Spinal cord (tissue), 10 donors: ENCODE measurements around the gene PPP1R9B. TPM values are rescaled to one million over a fixed set of nuclear protein-coding genes. Genes with fewer than 3 reads are reported as not detected.

ENCODE experiments used
- DNase-seq, 6 donors: peaks; one replicate each; pipeline versions ENCODE4 v3.0.0 to v3.0.0-alpha.2; 2013 to 2015; ENCODE audit warnings: low spot score in 6 of 6, low read depth in 4 of 6
- H3K27ac ChIP-seq: one replicate; pipeline ENCODE4 v1.5.1; 2013; ENCODE audit warnings: low read depth, low read length, control low read depth
- H3K27me3 ChIP-seq: one replicate; pipeline ENCODE4 v1.6.1; 2013; ENCODE audit warnings: low read length; ENCODE audit not compliant: control insufficient read depth, insufficient read depth
- H3K36me3 ChIP-seq: one replicate; pipeline ENCODE4 v1.6.1; 2013; ENCODE audit warnings: low read length; ENCODE audit not compliant: control insufficient read depth, insufficient read depth
- H3K4me1 ChIP-seq: one replicate; pipeline ENCODE4 v1.6.1; 2013; ENCODE audit warnings: low read length; ENCODE audit not compliant: control insufficient read depth, insufficient read depth
- H3K4me3 ChIP-seq: one replicate; pipeline ENCODE4 v1.5.1; 2013; ENCODE audit warnings: low read depth, low read length, control low read depth
- H3K9me3 ChIP-seq: one replicate; pipeline ENCODE4 v1.6.1; 2013; ENCODE audit warnings: low read length; ENCODE audit not compliant: control insufficient read depth, insufficient read depth
- WGBS: methylation state at CpG from one replicate; pipeline ENCODE4 v1.1.5; 2013; ENCODE audit warnings: missing lambda C conversion rate; ENCODE audit not compliant: insufficient coverage; 5-methylcytosine and 5-hydroxymethylcytosine counted together
- polyA plus RNA-seq, 2 donors: library from polyadenylated mRNA; unstranded; fragments of 120-200 nt; gene quantifications; one replicate each; pipeline ENCODE4 v1.2.1, GENCODE V29; 2013; ENCODE audit not compliant: insufficient read length in 2 of 2
- total RNA-seq, 2 donors: library from RNA; depleted of rRNA in 1 of 2; stranded (reverse); fragments of 120-200 nt in 1 of 2; fragments of >200 nt in 1 of 2; gene quantifications; one replicate each; pipeline versions ENCODE4 v1.2.3 to v1.2.4, GENCODE V29; 2013 to 2014
- donor health status: healthy.

Gene PPP1R9B
- total and polyA plus RNA-seq, 4 donors = 23.7 to 102 (median 71.2) TPM

DNA sequence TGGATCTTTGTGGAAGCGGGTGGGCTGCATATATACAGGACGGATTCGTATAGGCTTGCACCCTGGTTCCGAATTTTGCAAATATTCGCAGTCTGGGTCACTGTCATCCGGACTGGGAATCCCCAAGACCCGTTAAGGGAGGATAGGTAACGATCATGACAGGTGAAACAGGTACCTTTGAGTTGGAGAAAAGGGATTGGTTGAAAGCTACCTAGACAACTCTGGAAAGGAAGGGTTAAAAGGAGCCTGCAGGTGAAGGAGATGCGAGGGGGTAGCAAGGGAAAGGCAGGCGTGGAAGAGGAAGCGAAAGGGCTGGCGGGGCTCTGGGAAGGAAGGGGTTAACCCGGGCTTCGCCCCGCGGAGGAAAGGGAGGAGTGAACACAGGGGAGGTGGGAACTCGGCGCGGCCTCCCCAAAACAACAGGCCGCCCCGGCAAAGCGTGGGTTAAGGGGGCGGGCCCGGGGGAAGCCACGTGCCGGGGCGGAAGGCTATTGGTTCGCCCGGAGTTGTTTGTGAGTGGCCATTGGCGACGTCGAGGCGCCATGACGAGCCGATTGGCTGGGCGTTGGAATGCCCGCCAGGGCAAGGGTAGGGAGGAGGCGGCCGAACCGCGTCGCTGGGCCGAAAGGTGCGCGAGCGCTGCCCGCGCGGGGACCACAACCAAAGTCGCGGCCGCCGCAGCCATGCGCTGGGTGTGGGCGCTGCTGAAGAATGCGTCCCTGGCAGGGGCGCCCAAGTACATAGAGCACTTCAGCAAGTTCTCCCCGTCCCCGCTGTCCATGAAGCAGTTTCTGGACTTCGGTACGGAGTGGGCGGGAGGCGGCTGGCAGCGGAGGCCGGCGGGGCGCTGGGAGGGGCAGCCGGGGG, 55.5 kb downstream of the PPP1R9B start, which contains the start of gene PDK2:
Gene PDK2, plus strand, starts transcription at position 599 of the 867 bp plus-strand sequence. Its CDS starts 85 bp downstream, at position 684.
- H3K27ac ChIP-seq = peak within 1 kb of the TSS; percentile 91
- H3K36me3 ChIP-seq = peaks cover 37% of the 10 kb centered on the region
- under 1% methylated on average over 68 of the region's 68 CpGs for whole genome bisulfite sequencing
- peaks cover 26% of the 10 kb centered on the region for H3K4me1 ChIP-seq
- H3K27me3 ChIP-seq = no peaks in the 10 kb centered on the region
- DNase-seq = peak; percentile 90 to 99 (median 95)
- H3K4me3 ChIP-seq = peak within 1 kb of the TSS; percentile 89
- H3K9me3 ChIP-seq = no peaks in the 10 kb centered on the region

DNA sequence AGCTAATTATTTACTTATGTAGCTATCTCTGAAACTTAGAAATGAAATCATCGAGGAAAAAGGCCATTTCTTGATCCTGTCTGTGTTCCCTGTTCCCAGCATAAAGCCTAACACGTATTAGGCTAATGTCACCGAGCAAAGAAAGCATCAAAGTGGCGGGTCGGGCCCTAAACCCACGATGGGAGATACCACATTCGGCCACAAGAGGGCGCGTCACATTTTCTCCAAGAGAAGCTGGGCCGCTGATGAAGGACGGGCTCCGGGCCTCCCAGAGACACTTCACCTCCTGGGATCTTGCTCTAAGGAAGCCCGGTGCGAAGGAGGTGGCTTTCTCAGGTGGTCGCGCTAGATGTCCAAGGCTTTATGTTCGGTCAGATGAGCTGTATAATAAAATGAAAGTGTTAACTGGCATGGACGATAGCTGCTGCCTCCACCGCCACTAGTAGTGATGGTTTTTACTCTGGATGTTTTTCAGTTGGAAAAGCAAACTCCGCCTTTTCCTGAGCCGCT, 56.2 kb downstream of the PPP1R9B start:
- WGBS = 0% methylated on average over 21 of the region's 21 CpGs
- H3K36me3 ChIP-seq = peaks cover 38% of the 10 kb centered on the region

DNA sequence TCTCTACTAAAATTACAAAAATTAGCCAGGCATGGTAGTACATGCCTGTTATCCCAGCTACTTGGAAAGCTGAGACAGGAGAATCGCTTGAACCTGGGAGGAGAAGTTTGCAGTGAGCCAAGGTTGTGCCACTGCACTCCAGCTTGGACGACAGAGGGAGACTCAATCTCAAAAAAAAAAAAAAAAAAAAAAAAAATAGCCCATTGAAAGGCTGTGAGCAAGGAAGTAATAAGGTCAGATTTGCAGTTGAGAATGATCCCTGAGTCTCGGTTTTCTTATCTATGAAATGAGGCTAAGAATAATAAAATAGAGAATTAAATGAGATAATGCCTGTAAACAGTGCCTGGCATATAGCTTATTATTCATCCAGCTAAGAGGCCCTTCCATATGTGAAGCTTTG, 56.7 kb downstream of the PPP1R9B start:
- no peaks in the 10 kb centered on the region for H3K27me3 ChIP-seq
- H3K4me3 ChIP-seq = no peak overlapping the region
- 50% methylated on average over 1 of the region's 3 CpGs for WGBS

More for the DNA sequence above, 56.2 kb downstream of the PPP1R9B start:
- H3K4me3 ChIP-seq = peak overlapping the region; percentile 89
- H3K27me3 ChIP-seq = no peaks in the 10 kb centered on the region
- H3K4me1 ChIP-seq = peaks cover 26% of the 10 kb centered on the region
- H3K27ac ChIP-seq = peak overlapping the region; percentile 91
- DNase-seq = peak; percentile 89 to 98 (median 92)
- H3K9me3 ChIP-seq = no peaks in the 10 kb centered on the region

DNA sequence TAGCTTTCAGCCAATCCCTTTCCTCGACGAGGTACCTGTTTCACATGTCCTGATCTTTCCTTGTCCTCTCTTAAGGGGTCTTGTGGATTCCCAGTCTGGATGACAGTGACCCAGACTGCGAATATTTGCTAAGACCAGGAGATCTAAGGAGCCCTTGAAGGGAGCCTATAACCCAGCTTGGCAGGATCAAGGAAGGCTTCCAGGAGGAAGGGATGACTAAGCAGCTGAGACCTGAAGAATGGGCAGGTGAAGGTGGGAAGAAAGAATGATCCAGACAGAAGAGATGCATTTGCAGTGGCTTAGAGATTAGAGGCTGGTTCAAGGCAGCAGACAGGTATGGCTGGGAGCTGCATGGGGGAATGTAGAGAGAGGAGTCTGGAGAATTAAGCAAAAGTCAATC, 57.2 kb downstream of the PPP1R9B start:
- 95% methylated on average over 3 of the region's 3 CpGs for WGBS
- H3K4me3 ChIP-seq = no peak overlapping the region
- H3K27ac ChIP-seq = no peak overlapping the region
- DNase-seq = no peak
- H3K27me3 ChIP-seq = no peaks in the 10 kb centered on the region
- H3K4me1 ChIP-seq = peaks cover 26% of the 10 kb centered on the region
- no peaks in the 10 kb centered on the region for H3K9me3 ChIP-seq
- peaks cover 38% of the 10 kb centered on the region for H3K36me3 ChIP-seq

More for the DNA sequence above, 56.7 kb downstream of the PPP1R9B start:
- Histone ChIP-seq H3K4me1 (peaks cover 26% of the 10 kb centered on the region), H3K27ac (peak overlapping the region; percentile 91), H3K9me3 (no peaks in the 10 kb centered on the region), H3K36me3 (peaks cover 38% of the 10 kb centered on the region)
- DNase-seq = no peak

DNA sequence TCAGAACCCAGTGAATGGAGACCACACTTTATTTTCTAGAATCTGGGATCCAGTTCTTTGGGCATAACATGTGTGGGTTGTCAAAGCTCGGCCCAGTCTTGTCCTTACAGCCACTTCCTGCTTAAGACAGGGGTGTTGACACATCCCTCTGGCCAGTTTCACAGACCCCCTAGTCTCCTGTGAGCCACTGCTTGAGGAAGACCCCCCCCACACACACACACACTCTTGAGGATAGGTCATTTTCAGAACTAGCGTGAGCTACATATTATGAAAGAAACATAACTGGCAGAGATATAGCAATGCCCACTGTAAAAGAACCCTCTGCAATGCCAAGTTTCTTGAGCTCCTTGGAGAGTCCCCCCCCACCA, 58.6 kb downstream of the PPP1R9B start:
- WGBS = no CpG with 5 or more reads among the region's 2 CpGs
- no peaks in the 10 kb centered on the region for H3K9me3 ChIP-seq
- no peaks in the 10 kb centered on the region for H3K27me3 ChIP-seq
- H3K36me3 ChIP-seq = peaks cover 36% of the 10 kb centered on the region
- peaks cover 22% of the 10 kb centered on the region for H3K4me1 ChIP-seq
- no peak overlapping the region for H3K27ac ChIP-seq
- DNase-seq = no peak
- no peak overlapping the region for H3K4me3 ChIP-seq

DNA sequence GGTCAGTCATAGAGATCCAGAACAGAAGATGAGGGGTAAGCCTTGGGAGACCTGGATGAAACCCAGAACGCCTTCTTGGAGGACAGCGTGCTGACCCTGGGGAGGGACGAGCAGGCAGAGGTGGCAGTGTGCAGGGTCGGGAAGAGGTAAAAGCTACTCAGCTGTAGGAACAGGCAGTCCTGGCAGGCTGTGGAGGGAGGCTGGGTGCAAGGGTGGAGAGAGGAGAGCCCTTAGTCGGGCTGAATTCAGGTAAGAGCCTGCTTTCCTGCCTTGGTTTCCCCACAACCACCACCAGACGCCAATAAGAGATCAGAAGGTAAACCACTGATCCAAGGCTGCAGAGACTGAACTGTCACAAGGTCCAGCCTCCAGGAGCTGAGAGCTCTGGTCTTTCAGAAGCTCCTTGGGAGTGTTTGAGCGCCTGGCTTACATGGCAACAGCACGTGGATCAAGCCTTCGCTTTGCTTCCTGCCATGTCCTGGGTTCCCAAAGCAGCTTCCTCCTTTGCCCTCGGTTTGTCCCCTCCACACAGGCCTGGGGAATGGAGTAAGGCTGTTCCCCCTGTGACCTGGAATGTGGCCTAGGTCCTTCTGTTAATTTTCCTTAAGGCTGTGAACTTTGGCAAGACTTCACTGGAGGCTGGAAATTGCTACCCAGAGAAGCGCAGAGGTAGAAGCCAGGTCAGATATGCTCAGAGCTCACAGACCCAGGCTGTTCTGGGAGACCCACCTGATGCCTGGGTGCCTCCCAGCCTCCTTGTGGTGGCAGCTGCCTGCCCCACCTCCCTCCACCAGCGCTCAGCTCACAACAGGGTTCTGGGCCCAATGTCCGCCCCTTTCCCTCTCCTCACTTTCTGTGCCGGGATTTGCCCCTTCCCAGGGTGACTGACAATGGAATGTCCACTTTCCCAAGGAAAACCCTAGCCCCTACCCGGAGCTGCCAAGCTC, 59.2 kb downstream of the PPP1R9B start:
- Histone ChIP-seq H3K27me3 (no peaks in the 10 kb centered on the region), H3K27ac (no peak overlapping the region), H3K4me1 (peaks cover 15% of the 10 kb centered on the region), H3K36me3 (peaks cover 33% of the 10 kb centered on the region), H3K4me3 (no peak overlapping the region), H3K9me3 (no peaks in the 10 kb centered on the region)
- DNase-seq = no peak
- 61% methylated on average over 14 of the region's 15 CpGs for WGBS

DNA sequence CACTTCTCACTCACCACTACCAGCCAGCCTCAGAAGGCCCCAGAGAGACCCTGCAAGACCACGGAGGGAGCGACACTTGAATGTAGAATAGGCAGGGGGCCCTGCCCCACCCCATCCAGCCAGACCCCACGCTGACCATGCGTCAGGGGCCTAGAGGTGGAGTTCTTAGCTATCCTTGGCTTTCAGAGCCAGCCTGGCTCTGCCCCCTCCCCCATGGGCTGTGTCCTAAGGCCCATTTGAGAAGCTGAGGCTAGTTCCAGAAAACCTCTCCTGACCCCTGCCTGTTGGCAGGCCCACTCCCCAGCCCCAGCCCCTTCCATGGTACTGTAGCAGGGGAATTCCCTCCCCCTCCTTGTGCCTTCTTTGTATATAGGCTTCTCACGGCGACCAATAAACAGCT, 60.4 kb downstream of the PPP1R9B start:
- WGBS = 61% methylated on average over 4 of the region's 6 CpGs
- H3K27ac ChIP-seq = no peak overlapping the region
- DNase-seq = no peak

DNA sequence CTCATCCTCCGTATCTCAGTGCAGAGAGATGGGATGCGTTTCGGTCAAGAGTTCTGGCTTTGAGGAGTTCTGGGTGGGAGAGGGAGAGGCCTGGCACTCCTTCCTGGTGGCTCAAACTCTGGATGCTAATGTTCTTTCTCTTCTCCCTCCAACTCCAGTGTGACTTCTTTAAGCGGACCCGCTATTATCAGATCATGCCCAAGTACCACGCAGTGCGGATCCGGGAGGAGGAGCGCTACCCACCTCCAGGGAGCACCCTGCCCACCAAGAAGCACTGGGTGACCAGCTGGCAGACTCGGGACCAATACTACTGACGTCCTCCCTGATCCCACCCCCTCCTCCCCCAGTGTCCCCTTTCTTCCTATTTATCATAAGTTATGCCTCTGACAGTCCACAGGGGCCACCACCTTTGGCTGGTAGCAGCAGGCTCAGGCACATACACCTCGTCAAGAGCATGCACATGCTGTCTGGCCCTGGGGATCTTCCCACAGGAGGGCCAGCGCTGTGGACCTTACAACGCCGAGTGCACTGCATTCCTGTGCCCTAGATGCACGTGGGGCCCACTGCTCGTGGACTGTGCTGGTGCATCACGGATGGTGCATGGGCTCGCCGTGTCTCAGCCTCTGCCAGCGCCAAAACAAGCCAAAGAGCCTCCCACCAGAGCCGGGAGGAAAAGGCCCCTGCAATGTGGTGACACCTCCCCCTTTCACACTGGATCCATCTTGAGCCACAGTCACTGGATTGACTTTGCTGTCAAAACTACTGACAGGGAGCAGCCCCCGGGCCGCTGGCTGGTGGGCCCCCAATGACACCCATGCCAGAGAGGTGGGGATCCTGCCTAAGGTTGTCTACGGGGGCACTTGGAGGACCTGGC, 61.3 kb downstream of the PPP1R9B start:
- H3K9me3 ChIP-seq = no peaks in the 10 kb centered on the region
- no peaks in the 10 kb centered on the region for H3K27me3 ChIP-seq
- peaks cover 33% of the 10 kb centered on the region for H3K36me3 ChIP-seq
- no peak overlapping the region for H3K27ac ChIP-seq
- H3K4me3 ChIP-seq = no peak overlapping the region
- H3K4me1 ChIP-seq = no peaks in the 10 kb centered on the region
- WGBS = 79% methylated on average over 22 of the region's 25 CpGs
- no peak for DNase-seq

More for the DNA sequence above, 60.4 kb downstream of the PPP1R9B start:
- Histone ChIP-seq H3K4me1 (peaks cover 6% of the 10 kb centered on the region), H3K9me3 (no peaks in the 10 kb centered on the region), H3K4me3 (no peak overlapping the region), H3K36me3 (peaks cover 33% of the 10 kb centered on the region), H3K27me3 (no peaks in the 10 kb centered on the region)
